Activated T-cell treated with anti-CD3 and anti-CD28 coated beads, Interleukin-2, amount 50 U/mL, for 72 hours (primary cell): ENCODE measurements around the gene ABTB2. TPM values are rescaled to one million over a fixed set of nuclear protein-coding genes. Genes with fewer than 3 reads are reported as not detected.
"Not testable (repeated sequence)": the region's sequence is repeated elsewhere in the genome, so short reads cannot be mapped to it uniquely, and the experiment has no call there.

Experiments
- ATAC-seq, 2 donors: fragments of 150-1000 bp; cut with Tn5 transposase; replicated peaks in 1 of 2; 2 replicates each; pipeline ENCODE4 v1.10.0; 2021; ENCODE audit warnings: moderate library complexity in 2 of 2, mild to moderate bottlenecking in 1 of 2
- DNase-seq, 2 donors: peaks; one replicate each; pipeline ENCODE4 v3.0.0; 2021 to 2022; ENCODE audit warnings: mixed read lengths in 1 of 2
- H3K27ac Mint-ChIP-seq: one replicate; pipeline ENCODE4 v1.8.0; 2022; ENCODE audit warnings: mild to moderate bottlenecking, moderate library complexity, mixed read lengths
- H3K27me3 Mint-ChIP-seq: one replicate; pipeline ENCODE4 v1.8.0; 2022; ENCODE audit warnings: low read depth, mixed read lengths
- H3K36me3 Mint-ChIP-seq, 2 donors: one replicate each; pipeline ENCODE4 v1.8.0; 2022; ENCODE audit warnings: mixed read lengths in 2 of 2, mild to moderate bottlenecking in 1 of 2; ENCODE audit not compliant: insufficient read depth in 2 of 2
- H3K4me1 Mint-ChIP-seq: one replicate; pipeline ENCODE4 v1.8.0; 2022; ENCODE audit warnings: low read depth, mixed read lengths
- H3K4me3 Mint-ChIP-seq, 2 donors: one replicate each; pipeline ENCODE4 v1.8.0; 2022; ENCODE audit warnings: mild to moderate bottlenecking in 2 of 2, mixed read lengths in 2 of 2, moderate library complexity in 2 of 2
- H3K9me3 Mint-ChIP-seq, 2 donors: one replicate each; pipeline ENCODE4 v1.8.0; 2022; ENCODE audit warnings: mixed read lengths in 2 of 2
- total RNA-seq, 2 donors: library from RNA; stranded (reverse); gene quantifications; one replicate each; pipeline ENCODE4 v1.2.3, GENCODE V29; 2022

ABTB2 gene
- total RNA-seq = 1 to 10 TPM; 2.2 to 5.6 TPM

DNA sequence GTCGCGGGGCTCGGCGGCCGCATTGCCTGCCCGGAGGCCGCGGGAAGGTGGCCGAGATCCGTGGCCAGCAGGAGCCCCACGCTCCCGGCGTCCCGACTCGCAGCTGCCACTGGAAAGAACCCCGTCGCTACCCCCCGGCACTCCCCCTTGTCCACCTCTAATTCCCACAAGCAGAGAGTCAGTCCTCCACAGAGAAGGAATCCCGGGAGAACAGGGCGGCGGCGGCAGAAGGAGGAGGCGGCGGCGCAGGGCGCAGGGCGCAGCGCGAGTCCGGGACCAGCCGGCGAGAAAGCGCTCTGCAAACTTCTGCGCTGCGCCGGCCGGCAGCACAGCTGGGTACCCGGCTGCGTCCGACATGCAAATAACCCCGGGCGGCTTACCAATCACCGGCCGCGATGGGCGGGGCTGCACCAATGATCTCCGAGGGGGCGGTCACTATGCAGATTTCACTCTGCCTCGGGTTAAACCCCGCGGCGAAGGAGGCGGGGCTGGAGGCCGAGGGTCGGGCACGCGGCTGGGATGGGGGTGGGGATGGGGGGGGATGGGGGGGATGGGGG, at the start of gene ABTB2:
Gene ABTB2, minus strand, starts transcription at position 310 of the 557 bp plus-strand sequence.
- Mint-ChIP-seq H3K9me3 (no peaks in the 10 kb centered on the region), H3K4me1 (peaks cover 24% of the 10 kb centered on the region), H3K27me3 (peaks cover 66% of the 10 kb centered on the region), H3K36me3 (no peaks in the 10 kb centered on the region), H3K4me3 (peak within 1 kb of the TSS; percentile 92 to 94), H3K27ac (no peak within 1 kb of the TSS)
- peak; percentile 98 for DNase-seq
- peak; percentile 90 to 92 for ATAC-seq

DNA sequence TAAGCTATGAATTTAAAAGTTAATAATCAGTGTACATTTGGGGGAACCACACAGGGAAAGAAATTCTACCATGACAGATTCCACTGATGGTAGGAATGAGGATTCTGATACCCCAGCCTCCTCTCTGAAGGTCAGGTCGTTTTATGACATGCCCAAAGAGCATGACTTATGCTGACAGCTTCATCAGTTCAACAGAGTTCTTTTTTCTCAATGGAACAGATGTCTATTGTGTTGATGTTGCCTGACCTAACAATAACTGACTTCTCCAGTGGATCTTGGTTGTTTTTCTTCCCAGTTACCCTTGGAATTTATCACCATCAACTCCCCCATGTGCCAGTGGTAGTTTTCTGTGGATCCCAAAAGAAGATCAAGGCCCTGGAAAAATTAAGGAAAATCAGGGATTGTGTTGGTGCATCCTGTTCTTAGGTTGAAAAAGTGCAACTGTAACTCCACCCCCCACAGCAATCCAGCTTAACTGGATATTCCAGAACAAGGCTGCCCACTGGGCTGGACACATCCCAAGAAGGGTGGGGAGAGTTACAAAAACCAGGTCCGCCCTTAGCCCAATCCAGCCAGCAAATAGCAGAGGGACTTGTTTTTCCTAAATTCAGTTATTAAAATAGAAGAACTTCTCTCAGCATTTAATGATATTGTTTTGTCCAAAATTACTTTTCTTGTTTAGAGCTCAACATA, 49.5 kb upstream of the ABTB2 start:
- H3K36me3 Mint-ChIP-seq = peaks cover 2 to 3% of the 10 kb centered on the region in 2 donors
- peaks cover 18% of the 10 kb centered on the region for H3K4me1 Mint-ChIP-seq
- no peak for ATAC-seq
- no peak overlapping the region for H3K27ac Mint-ChIP-seq
- H3K4me3 Mint-ChIP-seq = no peak overlapping the region
- H3K27me3 Mint-ChIP-seq = peaks cover 53% of the 10 kb centered on the region
- peaks cover 0 to 2% of the 10 kb centered on the region in 2 donors for H3K9me3 Mint-ChIP-seq
- DNase-seq = no peak

DNA sequence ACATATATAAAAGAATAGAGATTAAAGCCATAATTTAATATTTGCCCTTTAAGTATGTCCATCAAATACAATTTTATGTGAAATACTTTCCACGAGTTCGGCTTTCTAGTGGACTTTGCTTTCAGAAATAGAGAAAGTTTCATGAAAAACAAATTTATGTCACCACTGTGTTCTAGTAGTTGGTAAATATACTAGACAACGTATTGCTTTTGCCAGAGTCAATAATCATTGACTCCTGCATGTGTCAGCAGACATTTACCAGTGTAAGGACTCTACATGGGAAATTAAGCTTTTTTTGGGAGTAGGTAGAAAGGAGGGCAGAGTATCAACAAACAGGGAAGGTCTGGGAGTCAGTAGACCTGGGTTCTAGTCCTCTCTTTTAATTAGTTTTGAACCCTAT, 48.6 kb upstream of the ABTB2 start:
- H3K27me3 Mint-ChIP-seq = peaks cover 53% of the 10 kb centered on the region
- ATAC-seq (no peak), DNase-seq (no peak)
- peaks cover 18% of the 10 kb centered on the region for H3K4me1 Mint-ChIP-seq
- H3K4me3 Mint-ChIP-seq = no peak overlapping the region
- peaks cover 0 to 2% of the 10 kb centered on the region in 2 donors for H3K9me3 Mint-ChIP-seq
- peaks cover 0 to 2% of the 10 kb centered on the region in 2 donors for H3K36me3 Mint-ChIP-seq
- H3K27ac Mint-ChIP-seq = no peak overlapping the region

DNA sequence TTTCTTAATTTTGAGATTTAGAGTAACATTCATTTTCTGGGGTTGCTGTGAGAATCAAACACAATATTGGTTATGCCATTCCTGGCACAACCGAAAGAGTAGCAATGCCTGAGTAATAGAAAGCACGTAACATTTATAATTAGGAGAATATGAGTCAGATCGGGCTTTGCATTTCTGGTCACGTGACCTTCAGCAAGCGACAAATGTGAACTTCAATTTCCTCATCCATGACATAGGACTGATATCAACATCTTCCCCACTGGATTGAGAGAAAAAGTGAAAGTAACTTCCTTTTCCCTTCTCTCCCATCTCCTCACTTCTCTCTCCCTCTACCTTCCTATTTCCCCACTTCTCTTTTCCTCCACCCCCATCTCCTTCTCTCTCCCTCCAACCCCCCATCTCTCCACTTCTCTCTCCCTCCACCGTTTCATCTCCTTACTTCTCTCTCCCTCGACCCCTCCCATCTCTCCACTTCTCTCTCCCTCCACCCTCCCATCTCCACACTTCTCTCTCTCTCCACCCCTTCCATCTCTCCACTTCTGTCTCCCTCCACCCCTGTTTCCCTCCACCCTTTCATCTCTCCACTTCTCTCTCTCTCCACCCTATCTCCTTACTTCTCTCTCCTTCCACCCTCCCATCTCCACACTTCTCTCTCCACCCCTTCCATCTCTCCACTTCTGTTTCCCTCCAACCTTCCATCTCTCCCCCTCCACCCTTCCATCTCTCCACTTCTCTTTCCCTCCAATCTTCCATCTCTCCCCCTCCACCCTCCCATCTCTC, 47.5 kb upstream of the ABTB2 start:
- H3K9me3 Mint-ChIP-seq = no peaks in the 10 kb centered on the region
- peak; percentile 65 to 87 for ATAC-seq
- peak; percentile 2 for DNase-seq
- peak overlapping the region; percentile 25 to 81 for H3K4me3 Mint-ChIP-seq
- H3K4me1 Mint-ChIP-seq = peaks cover 18% of the 10 kb centered on the region
- H3K36me3 Mint-ChIP-seq = peaks cover 0 to 2% of the 10 kb centered on the region in 2 donors
- H3K27me3 Mint-ChIP-seq = peaks cover 55% of the 10 kb centered on the region
- peak overlapping the region; percentile 86 for H3K27ac Mint-ChIP-seq

DNA sequence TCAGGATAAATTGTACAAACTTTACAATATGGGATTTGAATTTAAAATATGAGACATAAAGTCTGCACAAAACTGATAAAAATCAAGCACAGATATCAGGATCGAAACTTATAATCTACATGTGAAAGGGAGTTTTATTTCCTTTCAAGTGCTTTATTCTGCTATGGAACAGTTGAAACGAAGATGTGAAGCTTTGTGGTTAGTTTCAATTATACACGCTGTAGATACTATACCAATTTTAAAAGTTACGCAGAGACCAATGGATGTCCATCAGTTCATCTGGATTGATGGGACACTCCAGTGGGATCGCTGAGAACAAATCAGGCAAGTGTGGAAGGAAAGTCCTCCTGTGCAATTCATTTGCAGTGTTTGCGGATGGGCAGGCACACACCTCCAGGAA, 46.5 kb upstream of the ABTB2 start:
- ATAC-seq (no peak), DNase-seq (no peak)
- no peaks in the 10 kb centered on the region for H3K9me3 Mint-ChIP-seq
- H3K27ac Mint-ChIP-seq = peak overlapping the region; percentile 71
- H3K36me3 Mint-ChIP-seq = peaks cover 0 to 2% of the 10 kb centered on the region in 2 donors
- peaks cover 18% of the 10 kb centered on the region for H3K4me1 Mint-ChIP-seq
- peak overlapping the region; percentile 25 to 81 for H3K4me3 Mint-ChIP-seq
- H3K27me3 Mint-ChIP-seq = peaks cover 56% of the 10 kb centered on the region

DNA sequence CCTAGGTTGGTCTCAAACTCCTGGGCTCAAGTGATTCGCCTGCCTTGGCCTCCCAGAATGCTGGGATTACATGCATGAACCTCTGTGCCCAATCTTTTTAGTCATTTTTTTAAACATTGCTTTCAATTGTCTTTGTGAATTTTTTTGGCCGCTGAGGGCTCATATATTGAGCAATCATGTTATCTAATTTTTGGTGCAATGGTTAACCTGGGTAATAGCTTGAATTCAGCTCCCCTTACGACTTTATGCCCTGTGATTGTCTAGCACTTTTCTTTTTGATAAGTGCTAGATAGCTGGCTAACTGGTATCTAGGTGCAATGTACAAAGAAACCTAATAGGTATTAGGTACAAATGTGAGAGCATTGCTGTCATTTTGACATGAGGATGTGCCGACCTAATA, 45.6 kb upstream of the ABTB2 start:
- DNase-seq (no peak), ATAC-seq (no peak)
- peaks cover 48% of the 10 kb centered on the region for H3K27me3 Mint-ChIP-seq
- no peak overlapping the region for H3K4me3 Mint-ChIP-seq
- peaks cover 18% of the 10 kb centered on the region for H3K4me1 Mint-ChIP-seq
- H3K36me3 Mint-ChIP-seq = peaks cover 0 to 2% of the 10 kb centered on the region in 2 donors
- no peak overlapping the region for H3K27ac Mint-ChIP-seq
- H3K9me3 Mint-ChIP-seq = no peaks in the 10 kb centered on the region

DNA sequence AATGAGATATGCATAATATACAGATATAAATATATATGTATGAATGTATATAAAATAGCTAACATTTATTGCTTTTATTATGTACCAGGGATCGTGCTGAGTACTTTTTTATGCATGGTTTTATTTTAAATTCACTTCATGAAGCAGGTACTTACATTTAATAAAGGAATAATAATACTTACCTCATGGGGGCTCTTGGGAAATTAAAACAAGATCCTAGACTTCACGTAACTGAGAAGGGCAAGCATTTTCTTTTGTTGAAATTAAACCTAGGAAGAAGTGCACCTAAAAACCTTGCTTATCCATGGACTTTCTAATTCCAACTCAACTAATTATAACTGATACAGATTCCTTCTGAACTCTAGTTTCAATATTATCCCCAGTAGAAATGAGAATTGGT, 40.0 kb upstream of the ABTB2 start:
- H3K27me3 Mint-ChIP-seq = peaks cover 19% of the 10 kb centered on the region

DNA sequence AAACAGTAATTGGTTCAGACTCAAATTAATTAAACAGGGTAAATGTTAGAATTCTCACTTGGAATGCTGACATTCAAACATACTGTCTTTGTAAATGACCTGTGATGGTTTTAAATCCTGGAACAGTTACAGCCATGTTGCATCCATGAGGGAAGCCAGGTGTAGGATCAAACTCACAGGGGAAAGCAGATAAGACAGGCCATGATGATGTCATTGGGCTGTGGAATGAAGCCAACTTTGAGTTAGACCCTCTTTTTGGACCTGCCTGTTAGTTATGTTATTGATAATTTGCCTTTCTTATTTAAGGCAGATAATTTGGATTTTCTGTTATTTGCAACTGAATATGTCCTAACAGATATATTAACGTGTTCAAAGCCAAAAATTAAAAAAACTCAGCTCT, 39.3 kb upstream of the ABTB2 start:
- peaks cover 10 to 11% of the 10 kb centered on the region in 2 donors for H3K9me3 Mint-ChIP-seq
- no peak overlapping the region for H3K4me3 Mint-ChIP-seq
- peaks cover 20% of the 10 kb centered on the region for H3K27me3 Mint-ChIP-seq
- H3K36me3 Mint-ChIP-seq = peaks cover 12% of the 10 kb centered on the region in 2 donors
- no peak for DNase-seq
- no peak for ATAC-seq
- H3K27ac Mint-ChIP-seq = no peak overlapping the region
- H3K4me1 Mint-ChIP-seq = no peaks in the 10 kb centered on the region

More for the DNA sequence above, 40.0 kb upstream of the ABTB2 start:
- H3K4me3 Mint-ChIP-seq = no peak overlapping the region
- peaks cover 10 to 11% of the 10 kb centered on the region in 2 donors for H3K9me3 Mint-ChIP-seq
- no peaks in the 10 kb centered on the region for H3K4me1 Mint-ChIP-seq
- DNase-seq (no peak), ATAC-seq (no peak)
- peaks cover 12% of the 10 kb centered on the region in 2 donors for H3K36me3 Mint-ChIP-seq
- H3K27ac Mint-ChIP-seq = no peak overlapping the region

DNA sequence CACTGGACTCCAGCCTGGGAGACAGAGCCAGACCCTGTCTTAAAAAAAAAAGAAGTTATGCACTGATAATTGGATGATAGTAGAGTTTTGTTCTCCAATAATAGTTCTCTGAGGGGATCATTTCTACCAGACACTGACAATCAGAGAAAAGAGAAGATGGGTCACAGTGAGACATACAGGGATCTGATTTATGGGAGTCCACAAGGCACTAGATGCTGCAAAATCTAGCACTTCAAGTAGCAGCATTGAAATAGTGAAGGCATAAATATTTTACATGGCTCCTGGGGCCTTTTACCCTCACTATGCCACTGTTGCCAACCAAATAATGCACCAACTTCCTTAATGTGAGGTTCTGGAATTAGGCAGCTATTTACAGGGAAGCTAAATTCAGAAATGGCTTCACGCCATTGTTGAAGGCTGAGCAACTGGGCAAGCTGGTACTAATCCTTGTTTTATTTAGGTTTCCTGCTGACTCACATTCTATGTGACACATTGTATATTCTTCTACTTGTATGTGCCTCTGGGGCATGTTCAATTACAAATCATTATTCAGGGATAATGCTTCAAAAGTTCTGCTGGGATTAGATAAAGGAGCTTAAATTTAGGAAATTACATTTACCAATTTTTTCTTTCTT, 38.2 kb upstream of the ABTB2 start:
- Mint-ChIP-seq H3K27ac (no peak overlapping the region), H3K9me3 (peaks cover 10 to 15% of the 10 kb centered on the region in 2 donors), H3K36me3 (peaks cover 12% of the 10 kb centered on the region in 2 donors), H3K27me3 (peaks cover 31% of the 10 kb centered on the region), H3K4me1 (no peaks in the 10 kb centered on the region), H3K4me3 (no peak overlapping the region)
- DNase-seq = no peak
- ATAC-seq = no peak

DNA sequence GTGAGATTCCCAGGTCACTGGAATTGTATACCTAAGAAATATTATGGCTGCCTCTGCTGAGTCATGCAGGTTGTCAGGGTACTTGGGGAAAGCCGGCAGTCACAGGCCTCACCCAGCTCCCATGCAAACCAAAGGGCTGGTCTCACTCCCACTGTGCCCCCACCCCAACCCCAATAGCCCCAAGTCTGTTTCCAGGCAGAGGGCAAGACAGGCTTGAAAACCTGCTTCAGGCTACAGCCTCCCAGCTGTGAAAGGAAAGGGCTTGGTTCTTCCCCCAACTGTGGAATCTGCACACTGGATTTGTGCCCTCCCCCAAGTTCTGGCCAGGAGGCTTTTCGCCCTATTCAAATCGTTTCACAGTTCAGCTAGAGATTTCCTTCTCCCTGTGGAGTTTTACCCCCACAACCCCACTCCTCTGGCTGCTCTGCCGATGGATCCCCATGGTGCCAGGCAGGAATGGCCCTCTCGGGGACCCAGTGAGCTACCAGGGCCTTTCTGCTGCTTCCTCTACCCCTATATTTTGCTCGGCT, 37.0 kb upstream of the ABTB2 start:
- H3K9me3 Mint-ChIP-seq = peaks cover 10 to 15% of the 10 kb centered on the region in 2 donors
- peaks cover 12% of the 10 kb centered on the region in 2 donors for H3K36me3 Mint-ChIP-seq
- no peak overlapping the region for H3K27ac Mint-ChIP-seq
- no peak overlapping the region for H3K4me3 Mint-ChIP-seq
- ATAC-seq (no peak), DNase-seq (no peak)
- H3K4me1 Mint-ChIP-seq = no peaks in the 10 kb centered on the region
- H3K27me3 Mint-ChIP-seq = peaks cover 34% of the 10 kb centered on the region

DNA sequence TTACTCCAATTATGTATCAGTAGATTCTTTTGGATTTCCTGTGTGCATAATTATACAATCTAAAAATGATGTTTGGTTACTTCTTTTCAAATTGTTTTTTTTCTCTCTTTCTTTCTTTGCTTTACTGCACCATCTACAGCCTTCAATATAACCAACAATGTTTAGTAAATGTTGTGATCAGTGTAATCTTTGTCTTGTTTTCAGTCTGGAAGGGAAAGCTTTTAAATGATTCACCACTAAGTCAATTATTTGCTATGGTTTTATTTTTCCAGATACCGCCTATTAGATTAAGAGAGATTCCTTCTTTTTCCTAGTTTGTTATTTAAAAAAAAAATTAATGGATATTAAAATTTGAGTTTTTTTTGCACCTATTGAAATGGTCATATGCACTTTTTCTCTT, 29.8 kb upstream of the ABTB2 start:
- no peaks in the 10 kb centered on the region for H3K36me3 Mint-ChIP-seq
- no peaks in the 10 kb centered on the region for H3K4me1 Mint-ChIP-seq
- DNase-seq (no peak), ATAC-seq (no peak)
- H3K27me3 Mint-ChIP-seq = peaks cover 37% of the 10 kb centered on the region
- peaks cover 0 to 4% of the 10 kb centered on the region in 2 donors for H3K9me3 Mint-ChIP-seq
- H3K4me3 Mint-ChIP-seq = no peak overlapping the region
- no peak overlapping the region for H3K27ac Mint-ChIP-seq

DNA sequence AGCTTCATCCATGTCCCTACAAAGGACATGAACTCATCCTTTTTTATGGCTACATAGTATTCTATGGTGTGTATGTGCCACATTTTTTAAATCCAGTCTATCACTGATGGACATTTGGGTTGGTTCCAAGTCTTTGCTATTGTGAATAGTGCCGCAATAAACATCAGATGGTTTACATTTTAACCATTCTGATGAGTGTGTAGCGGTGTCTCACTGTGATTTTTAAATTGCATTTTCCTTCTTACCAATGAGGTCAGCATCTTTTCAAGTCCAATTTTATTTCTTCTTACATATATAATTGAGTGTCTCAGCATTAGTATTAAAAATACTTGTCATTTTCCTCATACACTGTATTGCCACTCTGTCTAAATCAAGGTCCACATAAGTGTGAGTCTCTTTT, 28.5 kb upstream of the ABTB2 start:
- not testable (repeated sequence) for H3K36me3 Mint-ChIP-seq, H3K4me1 Mint-ChIP-seq, ATAC-seq, DNase-seq, H3K9me3 Mint-ChIP-seq, H3K27ac Mint-ChIP-seq, H3K4me3 Mint-ChIP-seq
- H3K27me3 Mint-ChIP-seq = peaks cover 39% of the 10 kb centered on the region
